Progenitor cell of endocrine pancreas (in vitro differentiated cells): ENCODE results near the gene RPUSD2. TPM values are rescaled to one million over a fixed set of nuclear protein-coding genes. Genes with fewer than 3 reads are reported as not detected.

Source experiments
- DNase-seq: peaks from one replicate; pipeline ENCODE4 v3.0.0; 2021; ENCODE audit warnings: low spot score; ENCODE audit not compliant: unreplicated experiment
- H3K27ac Mint-ChIP-seq: 2 replicates; pipeline ENCODE4 v1.8.0; 2021; ENCODE audit warnings: mild to moderate bottlenecking, moderate library complexity, mixed read lengths
- H3K27me3 Mint-ChIP-seq: 2 replicates; pipeline ENCODE4 v1.8.0; 2021; ENCODE audit warnings: mixed read lengths
- H3K36me3 Mint-ChIP-seq: 2 replicates; pipeline ENCODE4 v1.8.0; 2022; ENCODE audit warnings: mixed read lengths; ENCODE audit not compliant: insufficient read depth
- H3K4me1 Mint-ChIP-seq: 2 replicates; pipeline ENCODE4 v1.8.0; 2021; ENCODE audit warnings: low read depth, mixed read lengths
- H3K4me3 Mint-ChIP-seq: 2 replicates; pipeline ENCODE4 v1.8.0; 2021; ENCODE audit warnings: low read depth, mild to moderate bottlenecking, moderate library complexity, mixed read lengths
- H3K9me3 Mint-ChIP-seq: 2 replicates; pipeline ENCODE4 v1.8.0; 2021; ENCODE audit warnings: low read depth, mixed read lengths
- total RNA-seq: library from RNA; stranded (reverse); gene quantifications from 2 replicates; pipeline ENCODE4 v1.2.1, GENCODE V29; 2021
- TF ChIP-seq, protein P1 (sequence below): fragments of 200-600 bp; sonication (generic); IDR thresholded peaks from one replicate; pipeline ENCODE4 v1.5.0; 2021; ENCODE audit warnings: antibody characterized with exemption, mild to moderate bottlenecking; ENCODE audit not compliant: unreplicated experiment

The RPUSD2 gene
- total RNA-seq, 1 donor from 2014 or later, result 11.5 TPM

DNA sequence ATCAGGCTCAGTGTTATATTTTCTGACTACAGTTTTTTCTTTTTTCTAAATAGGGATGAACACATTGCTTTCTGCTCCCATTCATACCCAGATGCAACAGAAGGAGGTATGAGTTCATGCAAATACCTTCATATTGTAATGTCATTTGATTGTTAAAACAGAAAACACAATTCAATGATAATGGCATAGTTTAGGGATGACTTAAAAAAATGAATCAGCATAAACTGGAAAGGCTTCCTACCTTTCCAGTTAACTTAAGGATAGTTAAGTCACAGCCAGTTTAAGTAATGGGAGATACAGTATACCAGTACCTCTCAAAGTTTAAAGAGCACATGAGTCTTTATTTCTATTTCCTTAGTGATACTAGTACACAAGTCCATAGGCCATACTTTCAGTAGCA is 49.8 kb downstream of the RPUSD2 start:
- Mint-ChIP-seq H3K27me3 (no peaks in the 10 kb centered on the region), H3K4me3 (no peak overlapping the region), H3K27ac (no peak overlapping the region), H3K4me1 (no peaks in the 10 kb centered on the region), H3K9me3 (no peaks in the 10 kb centered on the region), H3K36me3 (peaks cover 4% of the 10 kb centered on the region)
- TF ChIP-seq, protein P1, sequence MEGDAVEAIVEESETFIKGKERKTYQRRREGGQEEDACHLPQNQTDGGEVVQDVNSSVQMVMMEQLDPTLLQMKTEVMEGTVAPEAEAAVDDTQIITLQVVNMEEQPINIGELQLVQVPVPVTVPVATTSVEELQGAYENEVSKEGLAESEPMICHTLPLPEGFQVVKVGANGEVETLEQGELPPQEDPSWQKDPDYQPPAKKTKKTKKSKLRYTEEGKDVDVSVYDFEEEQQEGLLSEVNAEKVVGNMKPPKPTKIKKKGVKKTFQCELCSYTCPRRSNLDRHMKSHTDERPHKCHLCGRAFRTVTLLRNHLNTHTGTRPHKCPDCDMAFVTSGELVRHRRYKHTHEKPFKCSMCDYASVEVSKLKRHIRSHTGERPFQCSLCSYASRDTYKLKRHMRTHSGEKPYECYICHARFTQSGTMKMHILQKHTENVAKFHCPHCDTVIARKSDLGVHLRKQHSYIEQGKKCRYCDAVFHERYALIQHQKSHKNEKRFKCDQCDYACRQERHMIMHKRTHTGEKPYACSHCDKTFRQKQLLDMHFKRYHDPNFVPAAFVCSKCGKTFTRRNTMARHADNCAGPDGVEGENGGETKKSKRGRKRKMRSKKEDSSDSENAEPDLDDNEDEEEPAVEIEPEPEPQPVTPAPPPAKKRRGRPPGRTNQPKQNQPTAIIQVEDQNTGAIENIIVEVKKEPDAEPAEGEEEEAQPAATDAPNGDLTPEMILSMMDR, result no peak
- no peak for DNase-seq

DNA sequence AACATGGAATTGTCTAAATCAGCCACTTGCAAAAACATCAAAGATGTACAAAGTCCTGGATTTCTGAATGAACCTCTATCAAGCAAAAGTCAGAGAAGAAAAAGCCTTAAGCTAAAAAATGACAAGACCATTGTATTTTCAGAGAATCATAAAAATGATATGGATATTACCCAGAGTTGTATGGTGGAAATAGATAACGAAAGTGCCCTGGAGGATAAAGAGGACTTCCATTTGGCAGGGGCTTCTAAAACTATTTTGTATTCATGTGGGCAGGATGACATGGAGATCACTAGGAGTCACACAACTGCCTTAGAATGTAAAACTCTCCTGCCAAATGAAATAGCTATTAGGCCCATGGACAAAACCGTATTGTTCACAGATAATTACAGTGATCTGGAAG is 54.3 kb downstream of the RPUSD2 start:
- Mint-ChIP-seq H3K27me3 (no peaks in the 10 kb centered on the region), H3K4me3 (no peak overlapping the region), H3K9me3 (no peaks in the 10 kb centered on the region), H3K27ac (no peak overlapping the region), H3K4me1 (no peaks in the 10 kb centered on the region), H3K36me3 (peaks cover 4% of the 10 kb centered on the region)
- TF ChIP-seq, protein P1, result no peak
- DNase-seq, result no peak

Other genes with a start within 250 kb of the RPUSD2 start
- 12.9 and 14.9 TPM in 2 replicates for gene INAFM2, start 245.6 kb upstream of the RPUSD2 start, total RNA-seq
- gene CCDC9B, start 228.4 kb upstream of the RPUSD2 start, total RNA-seq, result 0.07 and 0.11 TPM in 2 replicates
- gene PHGR1, start 218.3 kb upstream of the RPUSD2 start, total RNA-seq, result 0.79 TPM in 1 of 2 replicates, not detected in the other
- gene DISP2, start 211.1 kb upstream of the RPUSD2 start, total RNA-seq, result 1.0 and 3.2 TPM in 2 replicates
- 44.8 and 46.2 TPM in 2 replicates for gene KNSTRN, start 186.6 kb upstream of the RPUSD2 start, total RNA-seq
- 82.0 and 93.0 TPM in 2 replicates for gene IVD, start 163.5 kb upstream of the RPUSD2 start, total RNA-seq
- gene BAHD1, start 128.3 kb upstream of the RPUSD2 start, total RNA-seq, result 24.1 and 24.3 TPM in 2 replicates
- 29.1 and 29.3 TPM in 2 replicates for gene CHST14, start 98.3 kb upstream of the RPUSD2 start, total RNA-seq
- 21.7 and 22.2 TPM in 2 replicates for gene CCDC32, start 4.3 kb upstream of the RPUSD2 start, total RNA-seq
- gene KNL1, start 24.9 kb downstream of the RPUSD2 start, total RNA-seq, result 11.7 and 12.1 TPM in 2 replicates
- gene RAD51, start 125.9 kb downstream of the RPUSD2 start, total RNA-seq, result 13.2 and 16.0 TPM in 2 replicates
- 23.4 and 25.9 TPM in 2 replicates for gene RMDN3, start 186.0 kb downstream of the RPUSD2 start, total RNA-seq
- gene GCHFR, start 194.8 kb downstream of the RPUSD2 start, total RNA-seq, result 30.6 and 32.1 TPM in 2 replicates
- 1.8 and 1.9 TPM in 2 replicates for gene C15orf62, start 200.7 kb downstream of the RPUSD2 start, total RNA-seq
- gene ZFYVE19, start 237.8 kb downstream of the RPUSD2 start, total RNA-seq, result 25.2 and 28.1 TPM in 2 replicates
- gene DNAJC17, start 238.2 kb downstream of the RPUSD2 start, total RNA-seq, result 41.0 and 43.1 TPM in 2 replicates